Measurements from ENCODE around the gene HOXB4.
A peak's percentile ranks its signal among the peaks of the same experiment; 100 is the strongest.

HOXB4 gene

GRCh38 chr17:48556576-48557401 lies 21.4 kb downstream of the HOXB4 start:
- DNase-seq, result no peak

- DNase-seq, result no peak
Measured at GRCh38 chr17:48556229-48556575, 21.9 kb downstream of the HOXB4 start.

DNA sequence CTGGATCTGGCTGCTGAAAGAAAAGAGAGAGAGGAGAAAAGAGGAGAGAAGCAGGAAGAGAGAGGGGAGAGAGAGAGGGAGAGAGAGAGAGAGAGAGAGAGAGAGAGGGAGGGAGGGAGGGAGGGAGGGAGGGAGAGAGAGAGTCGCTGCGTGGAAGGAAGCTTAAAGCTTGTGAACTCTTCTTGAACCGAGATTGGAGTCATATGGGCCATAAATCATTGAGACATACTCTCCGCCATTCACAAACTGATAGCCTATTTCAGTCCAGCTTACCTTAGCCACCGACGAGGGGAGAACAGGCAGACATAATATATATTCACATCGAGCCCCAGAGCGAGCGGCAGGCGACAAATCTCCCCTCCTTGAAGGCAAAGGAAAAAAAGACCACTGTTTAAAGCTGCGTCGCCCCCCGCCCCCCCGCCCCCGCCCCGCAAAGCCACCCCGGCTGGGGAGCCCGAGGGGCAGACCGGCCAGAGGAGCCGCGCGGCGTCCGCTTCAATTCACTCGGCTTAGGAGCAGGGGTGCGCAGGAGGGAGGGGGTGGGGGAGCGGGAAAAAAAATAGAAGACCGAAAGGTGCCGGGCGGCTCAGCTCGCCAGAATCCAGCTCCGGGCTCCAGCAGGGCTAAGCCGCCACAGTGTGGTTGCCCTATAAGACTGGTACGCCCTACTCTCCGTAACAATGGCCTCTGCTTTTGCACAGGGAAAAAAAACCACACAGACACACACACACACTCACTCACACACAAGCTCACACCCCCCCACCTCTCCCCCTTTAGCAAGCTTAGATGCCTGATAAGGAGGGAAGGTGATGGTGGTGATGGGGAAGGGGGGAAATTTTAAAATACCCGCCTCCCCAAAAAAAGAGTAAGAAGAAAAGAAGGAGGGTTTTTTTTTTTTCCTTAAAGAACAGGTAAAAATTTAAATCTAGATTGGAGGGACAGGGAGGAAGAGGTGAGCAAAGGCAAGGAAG lies 22.6 kb downstream of the HOXB4 start:
- DNase-seq, result no peak

DNA sequence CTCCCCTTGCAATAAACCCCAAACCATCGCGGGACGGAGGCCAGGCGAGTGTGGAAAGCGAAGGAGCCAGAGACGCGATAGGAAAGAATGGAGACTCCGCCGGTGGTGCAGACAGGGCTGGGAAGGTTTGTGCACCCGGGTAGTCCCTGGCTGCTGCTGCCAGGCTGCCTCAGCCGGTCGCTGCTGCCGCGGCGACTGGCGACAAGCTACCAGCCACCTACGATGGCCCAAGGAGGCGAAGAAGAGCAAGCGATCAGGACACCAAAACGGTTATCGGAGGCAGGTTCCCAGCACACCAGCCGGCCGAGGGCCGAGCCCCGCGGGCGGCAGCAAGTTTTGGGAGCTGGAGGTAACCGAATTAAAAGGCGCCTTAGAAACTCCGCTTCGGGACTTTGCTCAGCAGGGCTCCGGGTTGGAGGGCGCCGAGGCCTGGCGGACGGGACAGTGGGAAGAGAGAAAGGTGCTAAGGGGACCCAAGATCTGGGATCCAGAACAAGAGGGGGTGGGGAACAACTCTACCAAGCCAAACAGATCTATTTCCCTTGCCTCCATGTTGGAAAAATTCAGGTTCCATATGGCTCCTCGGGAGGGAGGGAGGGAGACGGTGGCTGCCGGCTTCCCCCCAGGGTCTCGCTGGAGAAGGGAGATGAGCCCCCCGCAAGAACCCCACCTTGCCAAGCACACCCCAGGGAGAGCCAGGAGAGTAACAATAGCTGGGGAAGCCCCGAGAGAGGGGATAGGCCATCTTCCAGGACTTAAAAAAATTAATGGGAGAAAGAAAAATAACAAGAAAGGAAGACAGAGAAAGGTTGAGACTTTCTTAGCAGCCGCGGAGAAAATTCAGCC lies 23.5 kb downstream of the HOXB4 start:
- DNase-seq, result no peak

- no peak for DNase-seq
Measured at GRCh38 chr17:48553826-48554225, 24.3 kb downstream of the HOXB4 start.

GRCh38 chr17:48553190-48553547 lies 25.0 kb downstream of the HOXB4 start:
- no peak for DNase-seq

DNA sequence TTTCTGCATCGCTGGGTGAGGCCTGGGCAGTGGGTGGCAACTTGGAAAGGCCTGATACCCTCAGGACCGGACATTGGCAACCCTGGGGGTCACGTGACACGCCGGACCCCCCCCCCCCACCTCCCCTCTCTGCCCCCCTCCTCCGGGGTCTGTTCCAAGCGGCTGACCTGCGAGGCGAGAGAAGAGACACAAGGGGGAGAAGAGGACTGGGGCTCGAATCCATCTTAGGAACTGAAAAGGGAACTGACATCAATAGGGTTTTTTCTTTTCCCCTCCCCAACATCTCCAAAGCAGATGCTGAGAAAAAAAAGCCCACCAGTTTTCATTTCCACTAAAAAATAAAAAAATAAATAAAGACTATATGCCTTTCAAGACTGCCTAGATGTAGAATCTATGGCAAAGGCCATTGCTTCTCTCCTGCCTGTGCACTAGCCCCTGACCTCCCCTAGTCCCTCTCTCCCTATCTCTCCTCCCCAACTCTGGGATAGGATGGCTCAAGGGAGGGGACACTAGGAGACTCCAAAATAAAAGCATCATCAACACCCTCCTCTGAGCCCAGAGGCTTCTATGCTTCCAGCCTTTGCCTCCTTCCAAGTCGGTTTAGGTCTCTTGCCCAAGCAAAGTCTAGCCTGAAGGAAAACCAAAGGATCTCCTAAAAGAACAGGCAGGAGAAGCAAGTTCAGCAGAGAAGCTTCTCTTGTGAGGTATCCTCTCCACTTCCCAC lies 25.5 kb downstream of the HOXB4 start:
- no peak for DNase-seq

- DNase-seq, result no peak
Measured at GRCh38 chr17:48551596-48552465, 26.3 kb downstream of the HOXB4 start.

DNA sequence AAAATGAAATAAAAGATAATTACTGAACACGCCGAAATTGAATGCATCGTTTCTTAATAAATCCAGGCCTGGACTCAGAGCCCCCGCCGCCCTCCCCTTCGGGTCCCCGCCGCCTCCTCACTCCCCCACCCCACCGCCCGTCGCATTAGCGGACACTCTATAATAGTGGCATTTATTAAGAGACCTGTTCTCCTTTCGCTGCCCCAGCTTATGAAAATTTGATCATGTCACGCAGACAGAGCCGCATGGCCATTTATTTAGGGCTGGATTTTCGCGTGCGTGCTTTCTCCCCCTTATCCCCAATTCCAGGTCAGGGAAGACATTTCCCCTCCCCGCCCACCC lies 27.0 kb downstream of the HOXB4 start:
- no peak for DNase-seq

GRCh38 chr17:48550502-48551213 lies 27.5 kb downstream of the HOXB4 start:
- DNase-seq, result no peak

DNA sequence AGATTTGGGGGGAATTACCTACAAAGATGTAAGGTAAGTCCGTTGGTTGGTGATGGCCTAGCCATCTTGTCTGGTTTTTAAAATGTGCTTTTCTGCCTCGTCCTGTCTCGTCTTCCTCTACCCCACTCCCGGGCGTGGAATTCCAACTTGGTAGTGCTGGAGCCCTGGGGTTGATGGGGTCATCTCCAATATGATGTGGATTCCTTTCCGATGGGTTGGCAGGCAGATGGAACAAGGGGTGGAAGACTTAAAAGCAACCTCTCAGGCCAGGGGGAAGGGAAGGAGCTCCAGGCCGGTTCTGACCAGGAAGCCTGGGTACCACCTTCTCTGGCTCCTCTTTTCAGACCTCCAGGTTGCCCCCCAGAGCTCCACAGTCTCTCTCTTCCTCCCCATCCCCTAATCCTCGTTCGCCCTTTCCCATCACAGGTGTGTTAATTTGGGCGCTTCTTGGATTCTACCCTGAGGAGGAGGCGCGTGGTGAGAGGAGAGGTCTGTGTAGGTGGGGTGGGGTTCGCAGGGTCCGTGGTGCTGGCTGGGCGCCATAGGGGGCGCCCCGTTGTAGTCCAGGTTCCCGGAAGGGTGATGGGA lies 28.1 kb downstream of the HOXB4 start:
- DNase-seq, result no peak

DNA sequence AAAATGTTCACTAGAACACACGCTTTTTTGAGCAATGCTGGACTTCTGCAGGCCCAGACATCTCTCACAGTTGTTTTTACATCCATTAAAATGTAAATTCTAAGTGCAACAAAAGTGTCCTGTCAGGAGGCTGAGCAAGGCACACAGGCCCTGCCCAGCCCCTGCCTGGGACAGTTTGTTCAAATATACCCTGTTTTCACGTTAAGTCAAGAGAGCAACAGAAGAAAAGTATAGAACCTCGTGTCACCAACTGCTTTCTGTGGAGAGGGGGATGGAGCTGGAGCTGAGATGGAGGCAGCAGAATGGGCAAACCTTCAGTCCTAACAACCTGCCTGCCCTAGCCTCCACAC lies 28.9 kb downstream of the HOXB4 start:
- no peak for DNase-seq

- no peak for DNase-seq
Measured at GRCh38 chr17:48548523-48549280, 29.4 kb downstream of the HOXB4 start.

DNA sequence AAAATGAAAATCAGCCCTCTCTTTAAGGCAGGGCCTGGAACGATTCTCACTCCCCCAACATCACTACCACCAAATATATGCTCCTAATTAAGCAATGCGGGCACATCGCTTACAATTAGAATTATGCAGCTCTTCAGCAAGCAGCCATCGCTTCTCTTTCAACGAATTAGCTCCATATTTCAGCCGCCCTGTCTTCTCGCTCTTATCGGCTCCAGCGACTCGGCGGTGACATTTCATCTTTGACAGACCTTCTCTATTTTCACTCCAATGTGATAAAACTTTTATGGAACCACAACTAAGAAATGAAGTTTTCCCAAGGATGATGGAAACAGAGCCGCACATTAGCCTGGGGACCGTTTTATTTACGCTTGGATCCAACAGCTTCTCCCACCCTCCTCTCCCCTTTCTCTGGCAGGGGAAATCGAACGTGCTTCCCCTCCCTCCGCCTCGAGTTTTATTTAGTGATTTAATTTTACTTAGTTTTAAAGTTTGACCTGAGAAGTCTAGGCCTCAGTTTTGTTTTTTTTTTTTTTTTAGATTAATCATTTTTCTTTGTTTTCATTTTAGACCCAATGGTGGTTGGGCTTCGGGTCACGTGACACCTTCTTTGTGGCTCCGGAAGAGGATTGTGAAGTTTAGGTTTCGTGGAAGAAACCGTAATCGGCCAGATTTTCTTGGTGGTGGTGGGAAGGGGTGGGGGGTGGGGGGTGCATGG lies 30.2 kb downstream of the HOXB4 start:
- DNase-seq, result peak; percentile 63

- no peak for DNase-seq
Measured at GRCh38 chr17:48546924-48547807, 31.0 kb downstream of the HOXB4 start.

DNA sequence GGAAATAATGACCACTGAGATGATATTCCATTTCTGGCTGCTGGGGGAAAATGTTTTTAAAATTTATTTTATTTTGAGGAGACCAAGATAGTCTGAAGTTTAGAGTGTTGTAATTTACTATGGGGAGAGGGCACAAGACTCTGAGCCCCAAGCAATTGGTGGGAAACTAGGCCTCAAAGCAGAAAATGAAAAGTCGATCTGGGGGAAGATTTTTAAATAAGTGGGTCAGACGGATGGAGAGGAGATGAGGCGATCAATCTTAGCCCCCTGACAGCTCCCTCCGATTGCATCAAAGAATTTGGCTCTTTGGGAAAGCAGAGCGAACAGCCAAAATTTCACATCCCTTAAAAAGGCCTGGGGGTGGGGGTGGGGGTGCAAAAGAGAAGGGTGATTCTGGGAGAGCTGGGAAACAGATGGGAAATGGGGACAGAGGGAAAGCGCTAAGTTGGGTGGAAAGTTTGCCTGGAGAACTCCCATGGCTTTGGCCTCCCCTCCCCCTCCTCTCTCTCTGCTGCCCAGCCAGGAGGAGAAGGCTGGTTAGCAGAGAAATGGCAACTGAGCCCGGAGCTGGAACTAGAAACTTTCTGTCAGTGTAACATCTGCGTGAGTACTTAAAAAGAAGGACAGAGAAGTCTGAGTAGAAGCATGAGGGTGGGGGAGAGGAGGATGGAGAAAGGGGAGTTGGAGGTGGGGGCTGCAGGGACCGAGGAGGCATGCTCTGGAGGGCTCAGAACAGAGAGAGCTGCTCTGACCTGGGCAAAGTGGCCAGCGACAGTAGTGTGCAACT lies 31.8 kb downstream of the HOXB4 start:
- DNase-seq, result no peak

DNA sequence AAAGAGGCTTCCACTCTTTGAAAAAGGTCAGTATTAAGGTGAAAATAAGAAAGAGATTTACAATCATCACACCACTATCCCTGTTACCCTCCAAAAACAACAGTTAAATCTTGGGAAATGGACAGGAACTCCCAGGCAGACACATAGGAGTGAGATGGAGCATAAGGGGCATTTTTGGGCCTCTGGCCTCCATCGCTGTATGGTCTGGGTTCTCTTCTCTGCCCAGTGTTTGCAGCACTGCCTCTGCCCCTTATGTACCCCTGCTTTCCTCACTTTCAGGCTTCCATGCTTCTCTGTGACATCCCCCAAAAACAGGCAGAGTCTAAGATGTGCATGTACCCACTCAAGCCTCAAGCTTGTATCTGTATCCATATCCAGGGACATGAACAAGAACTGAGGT lies 32.6 kb downstream of the HOXB4 start:
- DNase-seq, result no peak
